HG03025 (cell line): ENCODE data around the gene CDH16.
"Not testable (repeated sequence)": the region's sequence is repeated elsewhere in the genome, so short reads cannot be mapped to it uniquely, and the experiment has no call there.

Experiments used
- ATAC-seq: cut with Tn5 transposase; IDR thresholded peaks from one replicate; pipeline ENCODE4 v1.9.1; 2021; ENCODE audit warnings: mild to moderate bottlenecking, moderate library complexity; ENCODE audit not compliant: unreplicated experiment, low FRiP score

Gene CDH16

DNA sequence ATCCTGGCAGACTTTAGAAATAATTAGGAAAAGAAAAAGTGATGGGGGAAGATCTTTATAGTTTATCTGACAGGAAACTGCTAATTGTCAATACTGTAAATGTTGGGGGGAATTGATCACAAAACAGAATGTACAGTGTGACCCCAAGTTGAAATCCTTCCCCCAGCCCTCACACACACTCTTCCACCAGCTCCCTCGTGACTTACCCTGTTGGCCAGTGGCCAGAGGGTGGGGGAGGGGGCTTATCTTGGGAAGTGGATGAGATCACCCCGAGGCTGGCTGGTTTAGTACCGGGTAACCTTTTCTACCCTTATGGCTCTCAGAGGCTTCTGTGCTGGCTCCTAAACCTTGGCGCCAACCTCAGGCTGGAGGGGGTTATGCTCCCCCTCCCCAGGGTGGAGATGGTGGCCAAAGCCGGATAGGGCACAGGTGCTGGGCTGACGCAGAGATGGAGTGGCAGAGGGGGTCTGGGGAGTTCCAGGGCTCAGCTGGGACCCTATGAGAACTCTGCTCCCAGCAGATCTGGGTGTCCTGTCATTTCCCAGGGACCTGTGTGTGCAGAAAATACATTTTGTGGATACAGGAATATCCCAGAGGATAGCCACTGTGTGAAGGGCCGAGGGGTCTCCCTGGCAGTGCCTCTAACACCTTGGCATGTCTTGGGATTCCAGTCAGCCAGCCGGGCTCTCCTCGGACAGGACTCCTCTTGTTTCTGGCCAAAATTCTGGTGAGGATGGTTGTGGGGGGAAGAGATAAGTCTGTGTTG is 18.6 kb downstream of the CDH16 start:
- ATAC-seq, result no peak

DNA sequence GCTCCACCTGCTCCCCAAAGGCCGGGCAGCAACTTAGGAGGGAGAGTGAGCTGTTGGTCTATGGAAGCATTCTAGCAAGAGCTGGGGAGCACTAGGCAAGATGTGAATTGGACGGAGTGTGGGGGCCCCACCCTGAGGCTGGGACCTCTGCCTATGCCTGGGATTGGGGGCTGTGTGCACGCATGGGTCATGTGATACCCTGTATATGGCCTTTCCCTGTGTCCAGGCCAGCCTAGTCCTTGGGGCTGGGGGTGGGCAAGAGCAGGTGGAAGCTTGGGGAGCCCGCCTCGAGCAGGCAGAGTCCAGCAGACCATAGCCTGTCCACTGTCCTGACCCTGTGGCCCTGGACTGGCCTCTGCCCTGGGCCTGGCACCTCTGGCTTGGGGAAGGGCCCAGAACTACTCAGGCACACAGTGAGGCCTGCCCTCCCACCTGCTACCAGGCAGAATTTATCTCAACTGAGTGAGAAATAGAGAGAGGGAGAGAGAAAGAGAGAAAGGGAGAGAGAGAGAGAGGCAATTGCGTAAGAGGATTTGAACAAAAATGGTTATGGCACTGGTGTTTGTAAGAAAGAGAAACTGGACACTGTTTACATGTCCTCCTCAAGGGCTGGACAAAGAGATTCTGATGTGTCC is 19.3 kb downstream of the CDH16 start:
- no peak for ATAC-seq

DNA sequence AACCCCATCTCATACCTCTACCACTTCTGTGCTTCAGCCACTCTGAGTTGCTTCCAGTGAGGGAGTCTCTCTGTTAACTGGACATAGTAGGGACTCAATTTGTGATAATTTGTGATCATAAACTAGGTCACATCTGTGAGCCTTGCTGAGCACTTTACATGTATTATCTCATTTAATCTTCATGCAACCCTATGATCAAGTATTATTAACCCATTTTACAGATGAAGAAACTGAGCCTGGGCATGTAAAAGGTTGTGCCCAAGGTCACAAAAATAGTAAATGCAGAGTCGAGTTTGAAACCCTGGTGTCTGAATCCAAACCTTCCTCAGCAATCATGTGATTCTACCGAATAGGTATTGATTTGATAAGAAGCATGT is 19.8 kb downstream of the CDH16 start:
- no peak for ATAC-seq

DNA sequence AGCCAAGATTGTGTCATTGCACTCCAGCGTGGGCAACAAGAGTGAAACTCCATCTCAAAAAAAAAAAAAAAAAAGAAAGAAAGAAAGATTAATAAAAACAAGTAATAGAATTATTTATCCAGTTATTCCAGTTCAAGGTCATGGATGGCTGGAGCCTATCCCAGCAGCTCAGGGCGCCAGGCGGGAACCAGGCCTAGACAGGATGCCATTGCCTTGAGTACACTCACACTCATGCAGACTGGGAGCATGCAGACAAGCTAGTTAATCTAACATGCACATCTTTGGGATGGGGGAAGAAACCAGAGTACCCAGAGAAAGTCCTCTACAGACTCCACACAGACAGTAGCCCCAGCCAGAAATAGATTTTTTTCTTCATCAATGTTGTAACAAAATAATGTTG is 20.5 kb downstream of the CDH16 start:
- ATAC-seq, result no peak

DNA sequence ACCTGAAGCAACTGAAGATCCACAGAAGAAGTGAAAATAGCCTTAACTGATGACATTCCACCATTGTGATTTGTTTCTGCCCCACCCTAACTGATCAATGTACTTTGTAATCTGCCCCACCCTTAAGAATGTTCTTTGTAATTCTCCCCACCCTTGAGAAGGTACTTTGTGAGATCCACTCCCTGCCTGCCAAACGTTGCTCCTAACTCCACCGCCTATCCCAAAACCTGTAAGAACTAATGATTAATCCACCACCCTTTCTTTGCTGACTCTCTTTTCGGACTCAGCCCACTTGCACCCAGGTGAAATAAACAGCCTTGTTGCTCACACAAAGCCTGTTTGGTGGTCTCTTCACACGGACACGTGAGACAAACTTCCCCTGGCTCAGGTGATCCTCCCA is 22.0 kb downstream of the CDH16 start:
- not testable (repeated sequence) for ATAC-seq

DNA sequence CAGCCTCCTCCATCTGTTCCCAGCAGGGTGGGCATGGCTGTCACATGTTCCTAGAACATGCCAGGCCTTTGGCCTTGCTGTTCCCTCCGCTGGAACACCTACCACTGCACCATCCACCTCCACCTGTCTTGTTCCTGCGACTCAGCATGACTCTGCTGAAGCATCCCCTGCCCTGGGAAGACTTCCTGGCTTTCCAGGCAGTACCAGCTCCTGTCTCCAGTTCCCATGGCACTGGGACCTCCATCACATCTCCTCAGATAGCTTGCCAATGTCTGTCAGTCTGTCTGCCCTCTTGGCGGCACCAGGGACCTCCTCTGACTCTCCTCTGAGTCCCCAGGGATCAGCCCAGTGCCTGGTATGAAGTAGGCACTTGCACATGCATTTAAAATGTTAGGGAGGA is 22.7 kb downstream of the CDH16 start:
- ATAC-seq, result no peak

DNA sequence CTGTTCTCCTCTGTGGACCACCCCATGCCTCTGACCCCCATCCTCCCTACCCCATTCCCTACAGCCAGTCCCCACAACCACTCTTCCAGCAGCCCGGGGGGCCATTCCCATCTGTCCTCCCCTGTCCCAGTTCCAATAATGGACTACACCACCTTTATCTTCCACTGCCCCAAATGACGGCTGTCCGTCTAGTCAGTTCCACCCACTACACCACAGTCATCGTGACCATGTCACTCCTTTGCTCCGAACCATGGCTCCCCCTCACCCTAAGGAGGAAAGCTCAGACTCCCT is 23.1 kb downstream of the CDH16 start:
- ATAC-seq, result no peak

DNA sequence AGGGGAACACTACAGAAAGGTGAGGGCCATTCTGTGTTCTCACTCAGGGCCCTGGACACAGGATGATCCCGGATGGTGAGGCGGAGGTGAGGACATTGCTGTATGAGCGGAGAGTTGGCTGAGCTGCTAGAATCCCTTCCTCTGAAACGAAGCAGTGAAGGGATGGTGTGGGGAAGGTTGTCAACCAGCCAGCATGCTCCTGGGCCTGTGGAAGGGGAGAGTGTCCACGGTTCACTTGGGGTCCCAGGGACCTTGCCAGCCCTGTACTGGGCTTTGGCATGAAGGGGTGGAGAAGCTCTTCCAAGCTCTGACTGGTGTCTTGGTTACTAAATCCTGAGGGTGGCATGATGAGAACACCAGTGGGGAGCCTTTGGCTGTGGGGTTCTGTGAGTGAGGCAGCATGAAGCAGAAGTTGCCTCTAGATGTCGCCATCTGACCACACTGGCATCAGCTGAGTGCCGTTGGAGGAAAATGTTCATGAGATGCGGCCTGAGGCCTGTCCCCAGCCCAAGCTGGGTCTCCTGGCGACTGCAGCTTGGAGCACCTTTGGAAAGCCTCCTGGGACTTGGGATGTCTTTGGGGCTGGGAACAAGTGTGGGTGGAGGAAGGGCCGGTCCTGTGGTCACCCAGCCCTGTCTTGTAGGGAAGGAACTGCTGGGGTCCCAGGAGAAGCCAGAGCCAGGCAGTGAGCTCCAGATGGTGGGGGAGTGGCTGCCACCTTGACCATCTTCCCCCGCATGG is 23.6 kb downstream of the CDH16 start:
- no peak for ATAC-seq

DNA sequence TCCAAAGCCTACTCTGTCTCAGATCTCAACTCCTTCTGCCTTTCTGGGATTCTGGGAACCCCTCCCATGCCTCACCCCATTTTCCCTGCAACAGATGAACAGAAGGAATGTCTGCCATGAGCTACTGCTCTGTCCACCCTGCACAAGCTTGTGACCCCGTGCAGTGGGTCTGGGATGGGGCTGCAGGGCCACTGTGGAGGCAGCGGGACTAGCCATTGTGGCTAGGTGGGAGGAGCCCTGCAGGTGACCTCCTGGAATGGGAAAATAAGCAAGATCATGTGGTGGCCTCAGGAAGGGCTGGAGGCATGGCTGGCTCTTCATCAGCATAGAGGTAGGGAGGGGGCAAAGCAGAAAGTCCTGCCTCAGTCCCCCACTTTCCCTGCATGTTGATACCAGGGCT is 24.6 kb downstream of the CDH16 start:
- ATAC-seq, result no peak

DNA sequence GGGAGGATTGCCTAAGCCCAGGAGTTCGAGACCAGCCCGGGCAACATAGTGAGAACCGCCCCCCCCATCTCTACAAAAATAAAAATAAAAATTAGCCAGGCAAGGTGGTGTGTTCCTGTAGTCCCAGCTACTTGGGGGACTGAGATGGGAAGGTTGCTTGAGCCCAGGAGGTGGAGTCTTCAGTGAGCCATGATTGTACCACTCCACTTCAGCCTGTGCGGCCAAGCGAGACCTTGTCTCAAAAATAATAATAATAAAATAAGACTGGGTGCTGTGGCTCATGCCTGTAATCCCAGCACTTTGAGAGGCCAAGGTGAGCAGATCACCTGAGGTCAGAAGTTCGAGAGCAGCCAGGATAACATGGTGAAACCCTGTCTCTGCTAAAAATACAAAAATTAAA is 26.9 kb downstream of the CDH16 start:
- ATAC-seq, result no peak

DNA sequence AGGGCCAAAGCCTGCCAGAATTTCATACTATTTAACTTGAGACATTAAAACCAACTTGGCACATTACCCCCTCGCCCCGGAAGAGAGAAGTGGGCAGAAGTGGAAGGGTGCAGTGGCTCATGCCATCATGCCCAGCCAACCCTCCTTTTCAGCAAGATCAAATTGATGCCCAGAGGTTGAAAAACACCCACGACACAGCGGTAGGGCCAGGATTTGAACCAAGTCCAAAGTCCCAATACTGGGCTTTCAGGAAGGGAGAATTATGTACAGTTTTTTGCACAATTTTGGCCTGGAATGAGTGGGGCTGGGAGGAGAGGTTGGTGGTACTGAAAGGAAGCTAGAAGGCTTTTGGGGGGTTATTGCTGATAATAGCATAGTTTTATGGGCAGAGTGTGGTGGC is 27.3 kb downstream of the CDH16 start:
- no peak for ATAC-seq

DNA sequence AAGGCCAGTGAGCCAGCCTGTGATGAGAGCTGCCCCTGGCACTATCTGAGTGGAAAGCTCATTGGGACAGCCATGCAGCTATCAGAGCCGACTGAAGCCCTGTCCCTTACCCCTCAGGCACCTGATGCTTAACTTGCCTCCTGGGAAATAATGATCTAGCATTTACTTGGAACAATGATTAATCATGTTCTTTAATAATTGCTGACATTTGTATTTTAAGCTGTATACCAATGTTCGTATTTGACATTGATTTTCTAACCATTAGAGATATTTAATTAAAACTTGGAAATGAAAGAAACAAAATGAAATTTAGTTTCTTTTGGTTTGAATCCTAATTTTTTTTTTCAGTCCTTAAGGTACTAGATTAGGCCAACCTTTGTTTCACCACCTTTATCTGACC is 27.9 kb downstream of the CDH16 start:
- ATAC-seq, result no peak

DNA sequence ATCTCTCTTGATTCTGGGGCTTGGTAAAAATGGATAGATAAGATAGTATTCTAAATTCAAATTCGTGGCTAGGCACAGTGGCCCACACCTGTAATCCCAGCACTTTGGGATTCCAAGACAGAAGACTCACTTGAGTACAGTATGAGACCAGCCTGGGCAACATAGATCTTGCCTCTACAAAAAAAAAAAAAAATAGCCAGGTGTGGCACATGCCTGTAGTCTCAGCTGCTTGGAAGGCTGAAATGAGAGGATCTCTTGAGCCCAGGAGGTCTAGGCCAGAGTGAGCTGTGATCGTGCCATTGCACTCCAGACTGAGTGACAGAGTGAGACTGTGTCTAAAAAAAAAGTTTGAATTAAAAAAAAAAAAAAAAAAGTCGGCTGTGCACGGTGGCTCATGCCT is 29.1 kb downstream of the CDH16 start:
- ATAC-seq, result no peak

DNA sequence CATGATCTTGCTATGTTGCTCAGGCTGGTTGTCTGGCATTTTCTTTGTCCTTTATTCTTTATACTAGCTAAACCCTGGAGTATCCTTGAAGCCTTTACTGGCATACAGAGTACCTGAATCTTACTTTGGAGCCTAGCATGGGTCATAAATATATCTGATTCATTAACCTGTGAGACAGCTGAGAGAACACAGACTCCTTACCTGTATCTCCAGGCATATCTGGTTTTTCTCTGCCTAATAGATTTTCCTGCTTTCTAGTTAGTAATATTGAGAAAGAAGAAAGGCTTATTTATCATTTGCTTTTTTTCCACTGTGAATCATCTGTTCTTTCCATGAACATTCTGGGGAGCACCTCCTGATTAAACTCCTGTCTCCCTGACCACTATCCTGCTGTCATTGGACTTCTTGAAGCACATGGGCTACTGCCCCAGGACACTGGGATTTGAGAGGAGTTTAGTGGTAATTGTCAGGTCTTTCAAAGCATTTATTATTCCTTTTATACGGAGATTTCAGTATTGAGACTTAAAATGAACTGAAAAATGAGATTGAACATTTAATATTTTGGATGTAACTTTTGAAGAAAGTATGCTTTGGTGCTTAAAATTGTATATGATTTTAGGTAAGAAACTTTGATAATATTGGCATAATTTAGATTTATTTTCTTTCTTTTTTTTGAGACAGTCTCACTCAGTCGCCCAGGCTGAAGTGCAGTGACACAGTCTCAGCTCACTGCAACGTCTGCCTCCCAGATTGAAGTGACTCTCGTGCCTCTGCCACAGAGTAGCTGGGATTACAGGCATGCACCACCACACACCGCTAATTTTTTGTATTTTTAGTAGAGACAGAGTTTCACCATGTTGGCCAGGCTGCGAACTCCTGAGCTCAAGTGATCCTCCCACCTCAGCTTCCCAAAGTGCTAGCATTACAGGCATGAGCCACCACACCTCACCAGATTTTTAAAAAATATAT is 29.8 kb downstream of the CDH16 start:
- ATAC-seq, result no peak

DNA sequence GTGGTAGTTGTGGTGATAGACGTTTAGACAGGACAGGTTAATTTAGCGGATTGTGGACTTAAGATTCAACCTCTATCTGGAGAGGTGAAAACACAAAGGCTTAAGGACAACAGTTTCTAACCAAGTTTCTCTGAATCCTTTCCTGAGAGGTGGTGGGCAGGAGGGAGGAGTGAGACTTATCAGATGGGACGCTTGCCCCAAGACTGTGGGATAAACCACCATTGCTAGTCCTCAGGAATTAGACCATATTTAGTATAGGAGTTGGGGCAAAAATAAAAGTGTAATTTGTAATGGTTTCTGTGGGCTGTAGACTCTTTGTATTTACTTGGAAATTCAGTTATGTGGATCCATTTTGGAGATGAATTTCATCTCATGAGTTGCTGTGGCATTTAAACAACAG is 31.8 kb downstream of the CDH16 start:
- no peak for ATAC-seq

DNA sequence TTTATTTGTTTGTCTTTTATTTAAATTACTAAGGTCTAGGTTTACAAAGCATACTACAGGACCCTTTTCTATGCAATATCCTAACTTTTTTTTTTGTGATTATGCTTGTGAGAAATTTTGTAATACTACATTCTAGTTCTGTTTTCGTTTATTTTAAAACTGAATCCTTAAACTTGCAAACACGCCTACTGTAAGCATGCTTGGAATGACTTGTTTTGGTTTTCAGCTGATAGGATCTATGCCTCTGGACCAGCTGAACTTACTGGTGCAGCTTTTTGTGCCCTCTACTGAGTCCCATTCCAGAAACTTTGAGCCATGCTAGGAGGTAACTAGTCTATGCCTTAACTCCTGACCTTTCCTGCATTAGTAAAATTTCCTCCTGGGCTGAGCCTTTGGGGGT is 32.4 kb downstream of the CDH16 start:
- ATAC-seq, result no peak

DNA sequence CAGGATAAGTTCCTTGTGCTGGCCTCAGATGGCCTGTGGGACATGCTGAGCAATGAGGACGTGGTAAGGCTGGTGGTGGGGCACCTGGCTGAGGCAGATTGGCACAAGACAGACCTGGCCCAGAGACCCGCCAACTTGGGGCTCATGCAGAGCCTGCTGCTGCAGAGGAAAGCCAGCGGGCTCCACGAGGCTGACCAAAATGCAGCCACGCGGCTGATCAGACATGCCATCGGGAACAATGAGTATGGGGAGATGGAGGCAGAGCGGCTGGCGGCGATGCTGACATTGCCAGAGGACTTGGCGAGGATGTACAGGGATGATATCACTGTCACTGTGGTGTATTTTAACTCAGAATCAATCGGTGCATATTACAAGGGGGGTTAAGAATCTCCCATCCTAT is 33.2 kb downstream of the CDH16 start:
- ATAC-seq, result no peak

DNA sequence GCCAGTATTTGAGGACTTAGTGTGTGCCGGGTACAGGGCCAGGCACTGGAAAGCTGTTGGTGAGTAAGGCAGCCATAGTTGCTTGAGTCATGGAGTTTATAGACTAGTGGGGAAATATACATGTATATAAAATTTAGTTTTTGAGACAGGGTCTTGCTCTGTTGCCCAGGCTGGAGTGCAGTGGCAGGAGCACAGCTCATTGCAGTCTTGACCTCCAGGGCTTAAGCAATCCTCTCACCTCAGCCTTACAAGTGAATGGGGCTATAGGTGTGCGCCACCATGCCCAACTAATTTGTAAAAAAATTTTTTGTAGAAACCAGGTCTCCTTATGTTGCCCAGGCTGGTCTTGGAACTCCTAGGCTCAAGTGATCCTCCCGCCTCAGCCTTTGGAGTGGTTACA is 36.0 kb downstream of the CDH16 start:
- no peak for ATAC-seq

DNA sequence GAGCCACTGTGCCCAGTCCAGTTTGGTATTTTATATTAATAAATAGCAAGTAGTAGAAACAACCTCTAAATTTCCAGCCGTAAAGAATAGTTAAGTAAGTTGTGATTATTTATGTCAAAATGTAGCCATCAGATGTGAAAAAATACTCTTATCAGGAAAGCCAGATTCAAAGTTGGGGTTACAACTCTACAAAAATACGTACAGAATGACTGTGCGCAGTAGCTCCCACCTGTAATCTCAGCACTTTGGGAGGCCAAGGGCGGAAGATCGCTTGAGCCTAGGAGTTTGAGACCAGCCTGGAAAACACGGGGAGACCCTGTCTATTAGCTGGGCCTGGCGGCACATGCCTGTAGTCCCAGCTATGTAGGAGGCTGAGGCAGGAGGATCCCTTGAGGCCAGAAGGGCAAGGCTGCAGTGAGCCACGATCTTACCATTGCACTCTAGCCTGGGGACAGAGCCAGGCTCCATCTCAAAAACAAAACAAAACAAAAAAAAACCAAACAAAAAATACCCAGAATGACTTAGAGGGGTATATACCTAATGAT is 36.6 kb downstream of the CDH16 start:
- ATAC-seq, result no peak

DNA sequence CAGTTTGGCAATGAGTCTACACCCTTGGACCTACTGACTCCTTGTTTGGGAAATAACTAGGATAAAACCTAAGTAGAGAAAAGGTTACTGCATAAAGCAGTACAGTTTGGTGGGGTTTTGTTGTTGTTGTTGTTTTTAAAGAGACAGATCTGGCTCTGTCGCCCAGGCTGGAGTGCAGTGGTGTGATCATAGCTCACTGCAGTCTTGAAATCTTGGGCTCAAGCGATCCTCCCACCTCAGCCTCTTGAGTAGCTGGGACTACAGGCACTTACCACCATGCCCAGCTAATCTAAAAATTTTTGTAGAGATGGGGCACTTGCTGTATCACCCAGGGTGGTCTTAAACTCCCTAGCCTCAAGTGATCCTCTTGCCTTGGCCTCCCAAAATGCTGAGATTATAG is 37.1 kb downstream of the CDH16 start:
- no peak for ATAC-seq

DNA sequence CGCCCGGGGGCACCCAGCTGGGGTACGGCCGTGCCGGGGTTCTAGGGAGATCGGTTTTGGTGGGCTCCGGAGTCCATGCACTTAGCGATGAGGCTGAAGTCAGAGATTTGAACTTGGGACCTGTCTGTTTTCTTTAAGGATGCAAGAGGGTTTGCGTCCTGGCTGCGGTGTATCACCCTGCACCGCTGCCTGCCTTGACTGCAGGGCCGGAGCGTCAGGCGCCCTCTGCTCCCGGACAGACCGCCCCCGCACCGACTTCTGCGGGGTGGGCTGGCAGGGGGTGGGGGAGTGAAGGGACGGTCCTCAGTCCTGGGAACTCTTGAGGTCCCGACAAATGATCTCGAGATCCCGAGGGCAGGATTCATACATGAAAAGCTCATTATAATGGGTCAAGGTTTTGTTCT is 37.7 kb downstream of the CDH16 start:
- ATAC-seq, result peak; percentile 1
